ENCODE measurements around the gene MCCC1. TPM values are rescaled to one million over a fixed set of nuclear protein-coding genes. Genes with fewer than 3 reads are reported as not detected.
"Not testable (repeated sequence)": the region's sequence is repeated elsewhere in the genome, so short reads cannot be mapped to it uniquely, and the experiment has no call there.

Gene MCCC1
- total RNA-seq = 10.6 and 13.0 TPM in 2 replicates

GRCh38 chr3:183099026-183099837, at the start of gene MCCC1:
Gene MCCC1 (minus strand): TSS chr3:183099496. CDS start chr3:183099440, 56 bp downstream.
- DNase-seq (ENCODE audit: extremely low read depth, low read depth, low spot score) = peak; percentile 94

DNA sequence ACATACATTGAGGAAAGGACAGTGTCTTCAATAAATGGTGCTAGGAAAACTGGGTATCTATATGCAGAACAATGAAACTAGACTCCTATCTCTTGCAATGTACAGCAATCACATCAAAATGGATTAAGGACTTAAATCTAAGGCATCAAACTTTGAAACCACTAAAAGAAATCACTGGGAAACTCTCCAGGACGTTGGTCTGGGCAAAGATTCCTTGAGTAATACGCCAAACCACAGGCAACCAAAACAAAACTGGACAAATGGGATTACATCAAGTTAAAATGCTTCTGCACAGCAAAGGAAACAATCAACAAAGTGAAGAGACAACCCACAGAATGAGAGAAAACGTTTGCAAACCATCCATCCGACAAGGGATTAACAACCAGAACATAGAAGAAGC, 48.8 kb upstream of the MCCC1 start:
- DNase-seq (ENCODE audit: extremely low read depth, low read depth, low spot score) = no peak

DNA sequence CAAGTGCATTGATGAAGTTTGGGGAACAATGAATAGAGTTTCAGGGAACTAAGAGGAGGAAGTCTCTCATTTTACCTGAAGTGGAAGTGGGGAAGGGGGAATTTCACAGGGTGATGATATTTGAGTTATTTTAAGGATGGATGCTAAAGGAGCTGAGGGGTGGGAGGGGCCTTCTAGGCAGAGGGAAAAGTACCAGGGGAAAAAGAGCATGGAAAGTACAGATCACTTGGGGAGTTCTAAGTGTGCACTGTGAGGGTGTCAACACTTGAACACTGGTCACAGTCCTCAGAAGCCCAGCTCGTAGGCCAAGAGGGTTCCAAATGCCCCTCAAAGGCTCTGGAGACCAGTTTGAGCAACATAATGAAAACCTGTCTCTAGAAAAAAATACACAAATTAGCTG, 45.1 kb upstream of the MCCC1 start:
- DNase-seq (ENCODE audit: extremely low read depth, low read depth, low spot score) = no peak

DNA sequence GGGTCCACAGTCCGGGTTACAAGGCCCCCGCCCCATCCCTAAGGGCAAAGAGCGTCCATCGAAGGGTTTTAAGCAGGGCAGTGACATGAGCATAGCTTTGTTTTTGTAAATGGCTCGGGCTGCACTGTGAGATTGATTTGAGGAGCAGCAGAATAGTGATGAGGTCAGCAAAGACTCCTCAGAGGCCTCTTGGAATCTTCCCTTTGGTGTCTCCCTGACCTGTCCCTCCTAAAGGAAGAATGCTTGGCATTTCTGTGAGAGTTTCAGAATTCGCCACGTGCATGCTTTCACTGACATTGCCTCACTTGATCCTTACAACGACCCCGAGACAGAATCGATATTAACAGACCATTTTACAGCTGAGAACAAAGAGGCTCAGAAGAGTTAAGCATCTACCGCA, 42.9 kb upstream of the MCCC1 start:
- DNase-seq (ENCODE audit: extremely low read depth, low read depth, low spot score) = no peak

DNA sequence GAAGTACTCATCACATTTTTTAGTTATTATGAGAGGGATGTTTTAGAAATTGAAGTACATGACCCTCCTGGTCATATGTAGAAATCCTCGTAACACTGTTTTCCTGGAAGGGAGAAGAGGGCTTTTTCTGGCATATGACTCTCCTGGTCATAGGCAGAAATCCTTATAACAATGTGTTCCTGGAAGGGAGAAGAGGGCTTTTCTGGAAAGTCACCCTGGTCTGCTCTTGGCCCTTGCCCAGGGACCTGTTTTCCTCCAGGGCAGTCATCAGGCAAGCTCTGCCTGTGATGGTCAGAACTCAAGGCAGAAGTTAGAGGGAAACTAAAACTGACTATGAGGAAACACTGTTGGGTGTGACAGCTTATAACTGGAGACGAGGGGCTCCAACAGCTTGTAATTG, 35.5 kb upstream of the MCCC1 start:
- no peak for DNase-seq (ENCODE audit: extremely low read depth, low read depth, low spot score)

- DNase-seq (ENCODE audit: extremely low read depth, low read depth, low spot score) = no peak
These were observed 33.1 kb upstream of the MCCC1 start for GRCh38 chr3:183132409-183132808.

DNA sequence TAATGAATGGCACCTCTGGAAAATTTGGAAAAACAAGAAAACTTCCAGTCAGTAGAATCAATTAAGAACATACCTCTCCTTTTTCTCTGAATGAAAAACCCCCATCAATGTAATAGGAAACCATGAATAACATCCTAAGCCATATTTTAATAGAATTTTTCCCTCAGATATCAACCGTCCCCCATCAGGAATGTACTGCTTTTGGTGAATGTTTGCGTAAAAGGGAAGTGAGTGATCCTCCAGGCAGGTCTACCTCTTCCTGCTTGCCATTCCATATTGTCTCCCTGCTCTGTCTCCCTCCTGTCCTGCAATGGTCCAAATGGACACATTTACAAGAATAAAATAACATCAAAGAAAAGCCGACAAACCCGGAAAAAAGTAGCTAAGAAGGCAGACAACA, 32.4 kb upstream of the MCCC1 start:
- DNase-seq (ENCODE audit: extremely low read depth, low read depth, low spot score) = peak; percentile 86

GRCh38 chr3:183131186-183131725, 32.0 kb upstream of the MCCC1 start:
- DNase-seq (ENCODE audit: extremely low read depth, low read depth, low spot score) = no peak

DNA sequence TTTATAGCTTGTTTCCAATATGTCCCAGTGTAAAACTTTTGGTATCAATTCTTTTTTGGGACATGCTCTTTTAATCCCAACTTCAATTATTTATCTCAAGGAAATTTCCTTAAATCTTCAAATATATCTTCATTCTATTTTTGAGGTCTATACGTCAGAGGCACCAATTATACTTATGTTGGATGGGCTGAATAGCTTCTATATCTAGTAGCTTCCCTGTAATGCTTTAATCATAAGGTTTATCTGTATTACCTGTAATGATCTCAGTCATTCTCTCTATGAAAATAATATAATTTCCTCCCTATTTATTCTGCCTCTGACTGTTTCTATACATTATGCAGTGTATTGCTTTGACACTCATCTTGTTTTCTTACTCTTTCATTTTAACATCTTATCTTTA, 29.9 kb upstream of the MCCC1 start:
- no peak for DNase-seq (ENCODE audit: extremely low read depth, low read depth, low spot score)

DNA sequence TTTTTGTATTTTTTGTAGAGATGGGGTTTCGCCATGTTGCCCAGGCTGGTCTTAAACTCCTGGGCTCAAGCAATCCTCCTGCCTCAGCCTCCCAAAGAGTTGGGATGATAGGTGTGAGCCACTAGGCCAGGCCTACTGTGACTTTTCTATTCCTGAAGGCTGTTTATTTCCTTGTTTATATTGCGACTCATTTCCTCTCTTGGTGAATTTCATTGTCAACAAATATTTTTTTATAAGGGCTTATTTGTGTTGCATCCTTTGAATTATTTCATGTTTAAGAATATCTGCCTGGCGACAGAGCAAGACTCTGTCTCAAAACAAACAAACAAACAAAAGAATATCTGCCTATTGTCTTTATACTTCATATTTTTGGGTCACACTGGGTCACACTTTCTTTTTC, 29.4 kb upstream of the MCCC1 start:
- no peak for DNase-seq (ENCODE audit: extremely low read depth, low read depth, low spot score)

DNA sequence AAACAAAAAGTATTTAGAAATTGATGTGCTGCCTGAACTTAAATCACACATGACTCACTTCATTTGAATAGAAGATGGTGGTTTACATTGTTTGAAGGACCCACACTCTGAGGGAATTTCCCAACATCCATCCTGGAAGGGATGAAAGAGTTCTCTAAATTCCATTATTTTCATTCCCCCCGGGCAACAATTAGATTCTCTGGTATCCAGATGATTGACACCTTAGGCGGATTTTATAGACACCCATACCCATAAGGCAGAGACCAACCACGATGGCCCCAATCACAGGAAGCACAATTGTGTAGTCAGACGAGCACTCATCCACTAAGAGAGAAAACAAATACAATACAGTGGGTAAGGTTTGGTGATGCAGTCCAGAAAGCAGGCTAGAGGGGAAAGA, 24.6 kb upstream of the MCCC1 start:
- DNase-seq (ENCODE audit: extremely low read depth, low read depth, low spot score) = no peak

GRCh38 chr3:183122257-183122932, 23.1 kb upstream of the MCCC1 start:
- peak; percentile 84 for DNase-seq (ENCODE audit: extremely low read depth, low read depth, low spot score)

GRCh38 chr3:183120538-183121215, 21.4 kb upstream of the MCCC1 start:
- no peak for DNase-seq (ENCODE audit: extremely low read depth, low read depth, low spot score)

- DNase-seq (ENCODE audit: extremely low read depth, low read depth, low spot score) = no peak
These were observed 17.8 kb upstream of the MCCC1 start for GRCh38 chr3:183117056-183117455.

GRCh38 chr3:183116025-183116614, 16.8 kb upstream of the MCCC1 start:
- no peak for DNase-seq (ENCODE audit: extremely low read depth, low read depth, low spot score)

DNA sequence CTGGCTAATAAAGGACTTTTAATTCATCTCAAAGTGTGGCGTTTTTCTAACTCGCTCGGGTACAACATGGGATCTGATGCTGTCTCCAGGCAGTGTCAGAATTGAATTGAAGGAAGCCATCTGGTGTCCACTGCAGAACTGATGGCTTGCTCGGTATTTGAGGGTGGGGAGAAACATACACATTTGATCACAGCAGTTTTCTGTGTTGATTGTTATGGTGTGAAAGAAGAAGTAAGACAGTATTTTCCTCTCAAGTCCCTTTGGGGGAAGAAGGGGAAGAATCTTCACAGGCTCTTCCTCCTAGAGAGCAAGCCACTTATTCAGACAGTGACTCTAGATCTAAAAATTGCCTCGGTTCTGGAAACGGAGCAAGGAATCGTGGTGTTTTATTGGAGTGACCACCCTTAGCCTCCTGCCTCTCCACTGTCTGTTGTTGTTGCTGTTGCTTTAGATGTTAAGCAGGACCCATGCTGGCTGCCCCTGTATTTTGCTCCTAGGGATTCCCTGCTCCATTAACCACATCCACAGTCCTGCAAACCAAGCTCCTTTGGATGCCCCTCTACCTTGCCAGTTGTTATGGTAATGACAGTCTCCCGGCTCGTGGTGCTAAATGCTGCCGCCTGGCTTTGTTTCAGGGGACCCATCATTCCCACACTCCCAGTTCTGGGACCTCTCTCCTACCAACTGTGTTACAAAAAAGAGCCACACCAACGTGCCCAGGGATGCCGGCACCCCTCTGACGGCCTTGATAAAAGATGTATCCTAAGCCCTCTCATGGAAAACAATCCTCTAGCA, 15.3 kb upstream of the MCCC1 start:
- DNase-seq (ENCODE audit: extremely low read depth, low read depth, low spot score) = no peak

DNA sequence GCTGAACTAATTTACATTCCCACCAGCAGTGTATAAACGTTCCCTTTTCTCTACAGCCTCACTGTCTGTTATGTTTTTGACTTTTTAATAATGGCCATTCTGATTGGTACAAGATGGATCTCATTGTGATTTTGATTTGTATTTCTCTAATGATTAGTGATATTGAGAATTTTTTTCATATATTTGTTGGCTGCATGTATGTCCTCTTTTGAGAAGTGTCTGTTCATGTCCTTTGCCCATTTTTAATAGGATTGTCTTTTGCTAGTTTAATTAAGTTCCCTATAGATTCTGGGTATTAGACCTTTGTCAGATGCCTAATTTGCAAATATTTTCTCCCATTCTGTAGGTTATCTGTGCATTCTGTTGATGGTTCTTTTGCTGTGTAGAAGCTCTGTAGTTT, 10.6 kb upstream of the MCCC1 start:
- DNase-seq (ENCODE audit: extremely low read depth, low read depth, low spot score) = not testable (repeated sequence)

DNA sequence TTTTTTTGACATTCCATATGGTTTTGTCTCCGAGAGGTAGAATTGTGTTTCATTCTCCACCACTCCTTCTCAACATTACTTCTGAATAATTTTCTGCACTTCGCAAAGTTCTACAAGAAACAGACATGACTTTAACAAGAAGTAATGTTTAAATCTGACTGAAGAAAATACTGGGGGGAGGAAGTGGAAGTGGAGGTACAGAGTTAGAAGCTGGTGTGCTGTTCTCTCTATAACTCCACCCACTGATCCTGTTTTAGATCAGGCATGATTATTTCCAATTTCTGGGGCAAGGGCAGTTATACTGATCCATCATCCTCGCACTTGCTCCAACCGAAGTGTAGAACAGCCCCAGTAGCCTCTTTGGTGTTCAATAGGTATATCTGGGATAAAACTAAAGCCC, 9.2 kb upstream of the MCCC1 start:
- DNase-seq (ENCODE audit: extremely low read depth, low read depth, low spot score) = no peak

DNA sequence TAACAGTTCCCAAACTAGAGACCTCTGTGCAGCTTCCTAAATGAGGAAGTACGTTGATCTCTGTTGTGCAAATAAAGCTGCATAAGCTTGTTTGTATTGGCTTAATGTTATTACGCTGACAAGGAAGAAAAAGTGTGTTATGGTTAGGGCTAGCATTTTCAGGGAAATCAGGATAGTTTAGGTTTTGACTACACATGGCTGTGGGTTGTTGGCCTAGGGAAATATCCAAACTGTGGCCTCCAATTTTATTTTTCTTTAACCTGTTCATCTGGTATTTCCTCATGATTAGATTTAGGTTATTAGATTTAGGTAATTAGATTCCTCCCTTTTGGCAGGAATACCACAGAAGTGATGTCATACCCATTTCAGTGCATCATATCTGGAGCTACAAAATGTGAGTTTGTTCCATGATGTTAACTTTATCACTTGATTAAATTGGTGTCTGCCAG, 8.7 kb upstream of the MCCC1 start:
- no peak for DNase-seq (ENCODE audit: extremely low read depth, low read depth, low spot score)

- not testable (repeated sequence) for DNase-seq (ENCODE audit: extremely low read depth, low read depth, low spot score)
These were observed 8.1 kb upstream of the MCCC1 start for GRCh38 chr3:183107372-183107771.
